GM19099 (cell line): ENCODE results near the gene FGGY.

Experiments
- POLR2A ChIP-seq: IDR thresholded peaks from 3 replicates; pipeline ENCODE4 v1.6.1; 2011; ENCODE audit warnings: low read depth; ENCODE audit not compliant: insufficient read length; ENCODE audit errors: extremely low read depth

Gene FGGY

GRCh38 chr1:59443310-59443709, 146.4 kb downstream of the FGGY start:
- no peak for TF ChIP-seq POLR2A

GRCh38 chr1:59444520-59444919, 147.6 kb downstream of the FGGY start:
- TF ChIP-seq POLR2A = no peak

- no peak for TF ChIP-seq POLR2A
These were observed 148.1 kb downstream of the FGGY start for GRCh38 chr1:59445040-59445439.

GRCh38 chr1:59446257-59446901, 149.5 kb downstream of the FGGY start:
- no peak for TF ChIP-seq POLR2A

- no peak for TF ChIP-seq POLR2A
These were observed 155.1 kb downstream of the FGGY start for GRCh38 chr1:59452026-59452425.

GRCh38 chr1:59452559-59452958, 155.7 kb downstream of the FGGY start:
- TF ChIP-seq POLR2A = no peak

- TF ChIP-seq POLR2A = no peak
These were observed 156.5 kb downstream of the FGGY start for GRCh38 chr1:59453297-59453968.

- TF ChIP-seq POLR2A = no peak
These were observed 158.3 kb downstream of the FGGY start for GRCh38 chr1:59455206-59455605.

GRCh38 chr1:59457786-59458185, 160.9 kb downstream of the FGGY start:
- no peak for TF ChIP-seq POLR2A

GRCh38 chr1:59458884-59459283, 162.0 kb downstream of the FGGY start:
- no peak for TF ChIP-seq POLR2A

- TF ChIP-seq POLR2A = no peak
These were observed 172.0 kb downstream of the FGGY start for GRCh38 chr1:59468828-59469428.

GRCh38 chr1:59473831-59474230, 176.9 kb downstream of the FGGY start:
- no peak for TF ChIP-seq POLR2A

GRCh38 chr1:59474496-59474895, 177.6 kb downstream of the FGGY start:
- TF ChIP-seq POLR2A = no peak

GRCh38 chr1:59475737-59476136, 178.8 kb downstream of the FGGY start:
- no peak for TF ChIP-seq POLR2A

GRCh38 chr1:59477286-59477685, 180.4 kb downstream of the FGGY start:
- TF ChIP-seq POLR2A = no peak

GRCh38 chr1:59477867-59478266, 181.0 kb downstream of the FGGY start:
- no peak for TF ChIP-seq POLR2A
